ENCODE data around the gene MSI2.

MSI2 gene

GRCh38 chr17:57535249-57535966, 279.1 kb downstream of the MSI2 start:
- H3F3A ChIP-seq (ENCODE audit: insufficient read depth) = no peaks in the 10 kb centered on the region
- H3K9me2 ChIP-seq (replicated peaks; ENCODE audit: insufficient read depth, low read length) = no peaks in the 10 kb centered on the region
- H3K4me2 ChIP-seq (ENCODE audit: low read depth, low read length, poor library complexity, severe bottlenecking) = no peak overlapping the region
- no peaks in the 10 kb centered on the region for H4K20me1 ChIP-seq (ENCODE audit: low read depth, low read length)
- H3K79me2 ChIP-seq (ENCODE audit: insufficient read depth, low read length) = no peaks in the 10 kb centered on the region
- H3K9me3 ChIP-seq (ENCODE audit: insufficient read depth, low read length) = no peaks in the 10 kb centered on the region
- no peak for TF ChIP-seq EZH2phosphoT487 (conservative IDR thresholded peaks at IDR 0.05; ENCODE audit: low read length)
- TF ChIP-seq, protein P1, sequence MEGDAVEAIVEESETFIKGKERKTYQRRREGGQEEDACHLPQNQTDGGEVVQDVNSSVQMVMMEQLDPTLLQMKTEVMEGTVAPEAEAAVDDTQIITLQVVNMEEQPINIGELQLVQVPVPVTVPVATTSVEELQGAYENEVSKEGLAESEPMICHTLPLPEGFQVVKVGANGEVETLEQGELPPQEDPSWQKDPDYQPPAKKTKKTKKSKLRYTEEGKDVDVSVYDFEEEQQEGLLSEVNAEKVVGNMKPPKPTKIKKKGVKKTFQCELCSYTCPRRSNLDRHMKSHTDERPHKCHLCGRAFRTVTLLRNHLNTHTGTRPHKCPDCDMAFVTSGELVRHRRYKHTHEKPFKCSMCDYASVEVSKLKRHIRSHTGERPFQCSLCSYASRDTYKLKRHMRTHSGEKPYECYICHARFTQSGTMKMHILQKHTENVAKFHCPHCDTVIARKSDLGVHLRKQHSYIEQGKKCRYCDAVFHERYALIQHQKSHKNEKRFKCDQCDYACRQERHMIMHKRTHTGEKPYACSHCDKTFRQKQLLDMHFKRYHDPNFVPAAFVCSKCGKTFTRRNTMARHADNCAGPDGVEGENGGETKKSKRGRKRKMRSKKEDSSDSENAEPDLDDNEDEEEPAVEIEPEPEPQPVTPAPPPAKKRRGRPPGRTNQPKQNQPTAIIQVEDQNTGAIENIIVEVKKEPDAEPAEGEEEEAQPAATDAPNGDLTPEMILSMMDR (IDR thresholded peaks at IDR 0.05; ENCODE audit: insufficient read depth, low read length, poor library complexity, severe bottlenecking) = no peak
- H3K4me3 ChIP-seq (ENCODE audit: insufficient read depth, low read length, poor library complexity, severe bottlenecking) = no peak overlapping the region
- H3K27ac ChIP-seq (ENCODE audit: low read depth, low read length) = no peak overlapping the region
- no peak overlapping the region for H2AFZ ChIP-seq (ENCODE audit: low read depth, low read length, severe bottlenecking)
- H3K36me3 ChIP-seq (ENCODE audit: low read length) = no peaks in the 10 kb centered on the region
- H3K9ac ChIP-seq (ENCODE audit: low read length) = no peak overlapping the region
- no peaks in the 10 kb centered on the region for H3K27me3 ChIP-seq (ENCODE audit: low read length)

DNA sequence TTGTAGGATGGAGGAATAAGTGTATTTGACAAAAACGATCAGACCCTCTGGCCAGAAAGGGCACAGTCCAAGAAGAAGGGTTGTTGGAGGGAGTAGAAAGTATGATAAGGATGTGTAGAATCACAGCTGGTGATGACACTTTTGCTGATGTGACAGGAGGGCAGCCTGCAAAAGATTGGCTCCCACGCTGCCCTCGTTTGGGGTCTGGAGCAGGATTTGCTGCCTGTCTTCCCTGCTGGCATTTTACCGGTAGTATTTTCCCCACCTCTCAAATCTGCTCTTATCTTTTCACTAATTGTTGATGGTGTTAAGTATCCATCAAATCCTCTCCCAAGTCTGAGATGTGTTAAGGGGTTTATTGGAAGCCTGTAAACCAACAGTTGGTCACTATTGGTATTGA, 280.0 kb downstream of the MSI2 start:
- Histone ChIP-seq H3K9ac (ENCODE audit: low read length) (no peak overlapping the region), H3K4me3 (ENCODE audit: insufficient read depth, low read length, poor library complexity, severe bottlenecking) (no peak overlapping the region), H2AFZ (ENCODE audit: low read depth, low read length, severe bottlenecking) (no peak overlapping the region), H3K9me2 (replicated peaks; ENCODE audit: insufficient read depth, low read length) (no peaks in the 10 kb centered on the region), H3K27me3 (ENCODE audit: low read length) (no peaks in the 10 kb centered on the region), H3F3A (ENCODE audit: insufficient read depth) (no peaks in the 10 kb centered on the region), H3K9me3 (ENCODE audit: insufficient read depth, low read length) (no peaks in the 10 kb centered on the region), H3K79me2 (ENCODE audit: insufficient read depth, low read length) (no peaks in the 10 kb centered on the region), H3K4me2 (ENCODE audit: low read depth, low read length, poor library complexity, severe bottlenecking) (no peak overlapping the region), H3K27ac (ENCODE audit: low read depth, low read length) (no peak overlapping the region), H3K36me3 (ENCODE audit: low read length) (no peaks in the 10 kb centered on the region), H4K20me1 (ENCODE audit: low read depth, low read length) (no peaks in the 10 kb centered on the region)
- no peak for TF ChIP-seq EZH2phosphoT487 (conservative IDR thresholded peaks at IDR 0.05; ENCODE audit: low read length)
- TF ChIP-seq, protein P1 (IDR thresholded peaks at IDR 0.05; ENCODE audit: insufficient read depth, low read length, poor library complexity, severe bottlenecking) = no peak

DNA sequence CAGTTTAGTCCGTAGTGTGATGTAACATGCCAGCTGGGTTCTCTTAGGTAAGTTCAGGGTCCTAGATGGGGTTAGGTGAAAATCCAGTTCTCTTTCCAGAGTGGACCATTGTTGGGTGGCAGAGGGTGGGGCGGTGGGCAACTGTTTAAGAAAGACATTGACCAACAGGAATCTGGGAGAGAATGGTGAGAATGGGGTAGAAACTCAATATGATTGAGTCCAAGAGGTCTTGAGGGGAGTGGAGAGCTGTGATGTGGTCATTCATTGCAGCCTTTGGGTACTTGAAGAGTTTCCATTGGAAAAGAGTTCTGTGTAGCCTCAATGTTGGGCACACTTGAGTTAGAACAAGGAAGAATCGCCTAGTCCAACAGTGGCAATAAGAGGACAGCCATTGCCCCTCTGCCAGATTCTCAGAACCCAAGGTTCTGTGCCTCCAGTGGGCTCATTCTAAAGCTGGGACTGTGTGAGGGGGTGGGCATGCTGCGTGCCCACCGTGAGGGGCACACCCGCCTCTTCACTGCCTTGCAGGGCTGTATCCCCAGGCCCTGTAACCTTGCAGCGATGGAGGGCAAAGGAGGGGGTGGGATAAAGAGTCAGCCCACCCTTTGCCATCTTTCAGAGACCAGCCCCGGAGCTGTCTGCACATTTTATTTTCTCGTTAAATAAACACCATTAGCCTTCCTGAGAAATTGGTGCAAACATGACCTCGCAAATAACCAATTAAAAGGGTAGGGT, 280.6 kb downstream of the MSI2 start:
- TF ChIP-seq, protein P1 (IDR thresholded peaks at IDR 0.05; ENCODE audit: insufficient read depth, low read length, poor library complexity, severe bottlenecking) = no peak
- no peak for TF ChIP-seq EZH2phosphoT487 (conservative IDR thresholded peaks at IDR 0.05; ENCODE audit: low read length)
- Histone ChIP-seq H3K4me2 (ENCODE audit: low read depth, low read length, poor library complexity, severe bottlenecking) (no peak overlapping the region), H3K27ac (ENCODE audit: low read depth, low read length) (no peak overlapping the region), H3K36me3 (ENCODE audit: low read length) (no peaks in the 10 kb centered on the region), H3K9me2 (replicated peaks; ENCODE audit: insufficient read depth, low read length) (no peaks in the 10 kb centered on the region), H3K9ac (ENCODE audit: low read length) (no peak overlapping the region), H3K27me3 (ENCODE audit: low read length) (no peaks in the 10 kb centered on the region), H3K79me2 (ENCODE audit: insufficient read depth, low read length) (no peaks in the 10 kb centered on the region), H3F3A (ENCODE audit: insufficient read depth) (no peaks in the 10 kb centered on the region), H4K20me1 (ENCODE audit: low read depth, low read length) (no peaks in the 10 kb centered on the region), H3K9me3 (ENCODE audit: insufficient read depth, low read length) (no peaks in the 10 kb centered on the region), H3K4me3 (ENCODE audit: insufficient read depth, low read length, poor library complexity, severe bottlenecking) (no peak overlapping the region), H2AFZ (ENCODE audit: low read depth, low read length, severe bottlenecking) (no peak overlapping the region)

All from SU-DHL-6 (cell line).